Colonic mucosa (tissue), 4 donors: ENCODE measurements around the gene GRK5. TPM values are rescaled to one million over a fixed set of nuclear protein-coding genes. Genes with fewer than 3 reads are reported as not detected.
"Not testable (repeated sequence)": the region's sequence is repeated elsewhere in the genome, so short reads cannot be mapped to it uniquely, and the experiment has no call there.

Experiments used
- DNase-seq: peaks from one replicate; pipeline ENCODE4 v3.0.0-alpha.2; 2020
- H3K27ac ChIP-seq: fragments of 200-600 bp; one replicate; pipeline ENCODE4 v1.8.0; 2021
- H3K27me3 ChIP-seq: fragments of 200-600 bp; one replicate; pipeline ENCODE4 v1.8.0; 2021
- H3K36me3 ChIP-seq: fragments of 200-600 bp; one replicate; pipeline ENCODE4 v1.8.0; 2021
- H3K4me1 ChIP-seq: fragments of 200-600 bp; one replicate; pipeline ENCODE4 v1.8.0; 2021; ENCODE audit warnings: mild to moderate bottlenecking
- H3K4me3 ChIP-seq: fragments of 200-600 bp; one replicate; pipeline ENCODE4 v1.8.0; 2021
- H3K9ac ChIP-seq, 2 donors: one replicate each; pipeline ENCODE4 v1.7.0; 2013; ENCODE audit warnings: control low read depth in 2 of 2, low read depth in 2 of 2, low read length in 2 of 2
- H3K9me3 ChIP-seq: fragments of 200-600 bp; one replicate; pipeline ENCODE4 v1.8.0; 2021
- intact Hi-C: fragments of 100-400 bp; cut with DNase I; formaldehyde crosslinking; loops from one replicate; pipeline ENCODE4 v1.14.1; 2022
- total RNA-seq, 2 donors: library from RNA; stranded (reverse); fragmentation: NEBNext Ultra II Directional in 1 of 2; extraction: Animal tissue kit (Norgen Biotek cat#: 25700) in 1 of 2; gene quantifications; one replicate each; pipeline ENCODE4 v1.2.1, GENCODE V29; 2021
- TF ChIP-seq, protein P1 (sequence below): fragments of 200-600 bp; IDR thresholded peaks from one replicate; pipeline ENCODE4 v1.8.0; 2022; ENCODE audit warnings: antibody characterized with exemption, mild to moderate bottlenecking
- donor health status: healthy.
- donor health status: DM: no; HTN: no; CAD: no.
- donor health status: DM: no; HTN: no; CAD: no.

GRK5 gene
- total RNA-seq, 2 donors from 2014 or later = 4.6 to 12.7 TPM

DNA sequence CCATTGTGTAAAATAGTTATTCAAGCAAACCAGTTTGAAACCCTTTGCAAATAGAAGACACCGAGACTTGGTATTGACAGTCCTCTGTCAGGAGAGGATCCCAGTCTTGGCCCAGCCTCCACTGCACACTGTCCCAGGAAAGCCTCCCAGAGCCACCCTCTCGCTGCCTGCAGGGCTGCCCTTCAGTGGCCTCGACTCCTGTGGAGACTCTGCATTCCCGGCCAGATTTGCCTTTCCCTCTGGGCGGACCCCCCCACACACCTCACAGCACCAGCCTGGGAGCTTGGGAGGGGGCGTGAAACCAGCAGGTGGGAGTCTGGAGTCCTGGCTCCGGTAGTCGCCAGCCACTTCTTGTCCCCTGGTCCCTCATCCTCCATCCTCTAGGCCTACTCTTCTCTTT, 48.7 kb downstream of the GRK5 start:
- no peak for DNase-seq
- no peaks in the 10 kb centered on the region for H3K27me3 ChIP-seq
- intact Hi-C loops = no loop called here
- TF ChIP-seq, protein P1, sequence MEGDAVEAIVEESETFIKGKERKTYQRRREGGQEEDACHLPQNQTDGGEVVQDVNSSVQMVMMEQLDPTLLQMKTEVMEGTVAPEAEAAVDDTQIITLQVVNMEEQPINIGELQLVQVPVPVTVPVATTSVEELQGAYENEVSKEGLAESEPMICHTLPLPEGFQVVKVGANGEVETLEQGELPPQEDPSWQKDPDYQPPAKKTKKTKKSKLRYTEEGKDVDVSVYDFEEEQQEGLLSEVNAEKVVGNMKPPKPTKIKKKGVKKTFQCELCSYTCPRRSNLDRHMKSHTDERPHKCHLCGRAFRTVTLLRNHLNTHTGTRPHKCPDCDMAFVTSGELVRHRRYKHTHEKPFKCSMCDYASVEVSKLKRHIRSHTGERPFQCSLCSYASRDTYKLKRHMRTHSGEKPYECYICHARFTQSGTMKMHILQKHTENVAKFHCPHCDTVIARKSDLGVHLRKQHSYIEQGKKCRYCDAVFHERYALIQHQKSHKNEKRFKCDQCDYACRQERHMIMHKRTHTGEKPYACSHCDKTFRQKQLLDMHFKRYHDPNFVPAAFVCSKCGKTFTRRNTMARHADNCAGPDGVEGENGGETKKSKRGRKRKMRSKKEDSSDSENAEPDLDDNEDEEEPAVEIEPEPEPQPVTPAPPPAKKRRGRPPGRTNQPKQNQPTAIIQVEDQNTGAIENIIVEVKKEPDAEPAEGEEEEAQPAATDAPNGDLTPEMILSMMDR = no peak
- no peaks in the 10 kb centered on the region for H3K36me3 ChIP-seq
- no peaks in the 10 kb centered on the region for H3K4me1 ChIP-seq
- H3K9ac ChIP-seq = no peak overlapping the region
- no peak overlapping the region for H3K27ac ChIP-seq
- no peak overlapping the region for H3K4me3 ChIP-seq
- no peaks in the 10 kb centered on the region for H3K9me3 ChIP-seq

- TF ChIP-seq, protein P1 = no peak
- no peaks in the 10 kb centered on the region for H3K27me3 ChIP-seq
- H3K9me3 ChIP-seq = no peaks in the 10 kb centered on the region
- H3K27ac ChIP-seq = no peak overlapping the region
- H3K4me1 ChIP-seq = no peaks in the 10 kb centered on the region
- H3K36me3 ChIP-seq = no peaks in the 10 kb centered on the region
- intact Hi-C loops = no loop called here
- H3K9ac ChIP-seq = no peak overlapping the region
- no peak overlapping the region for H3K4me3 ChIP-seq
- DNase-seq = no peak
Measured at GRCh38 chr10:119256897-119257296, 49.5 kb downstream of the GRK5 start.

- Histone ChIP-seq H3K27ac (no peak overlapping the region), H3K36me3 (no peaks in the 10 kb centered on the region), H3K9ac (no peak overlapping the region), H3K4me1 (no peaks in the 10 kb centered on the region), H3K4me3 (no peak overlapping the region), H3K27me3 (no peaks in the 10 kb centered on the region), H3K9me3 (no peaks in the 10 kb centered on the region)
- no peak for DNase-seq
- intact Hi-C loops = no loop called here
- TF ChIP-seq, protein P1 = no peak
Measured at GRCh38 chr10:119257899-119258419, 50.6 kb downstream of the GRK5 start.

GRCh38 chr10:119259345-119259744, 52.0 kb downstream of the GRK5 start:
- DNase-seq = no peak
- Histone ChIP-seq H3K36me3 (no peaks in the 10 kb centered on the region), H3K4me1 (no peaks in the 10 kb centered on the region), H3K4me3 (no peak overlapping the region), H3K9ac (no peak overlapping the region), H3K9me3 (no peaks in the 10 kb centered on the region), H3K27ac (no peak overlapping the region), H3K27me3 (no peaks in the 10 kb centered on the region)
- intact Hi-C loops = no loop called here
- TF ChIP-seq, protein P1 = no peak

DNA sequence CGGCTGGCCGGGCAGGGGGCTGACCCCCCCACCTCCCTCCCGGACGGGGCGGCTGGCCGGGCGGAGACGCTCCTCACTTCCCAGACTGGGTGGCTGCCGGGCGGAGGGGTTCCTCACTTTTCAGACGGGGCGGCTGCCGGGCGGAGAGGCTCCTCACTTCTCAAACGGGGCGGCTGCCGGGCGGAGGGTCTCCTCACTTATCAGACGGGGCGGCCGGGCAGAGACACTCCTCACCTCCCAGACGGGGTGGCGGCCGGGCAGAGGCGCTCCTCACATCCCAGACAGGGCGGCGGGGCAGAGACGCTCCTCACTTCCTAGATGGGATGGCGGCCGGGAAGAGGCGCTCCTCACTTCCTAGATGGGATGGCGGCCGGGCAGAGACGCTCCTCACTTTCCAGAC, 53.6 kb downstream of the GRK5 start:
- H3K9ac ChIP-seq, H3K27ac ChIP-seq, H3K9me3 ChIP-seq, H3K4me3 ChIP-seq, DNase-seq, intact Hi-C loops, H3K4me1 ChIP-seq, H3K27me3 ChIP-seq, H3K36me3 ChIP-seq: not testable (repeated sequence)

- no peaks in the 10 kb centered on the region for H3K4me1 ChIP-seq
- intact Hi-C loops = no loop called here
Measured at GRCh38 chr10:119263951-119264617, 56.7 kb downstream of the GRK5 start.

More at GRCh38 chr10:119263951-119264617, 56.7 kb downstream of the GRK5 start:
- no peak for DNase-seq
- TF ChIP-seq, protein P1 = no peak
- H3K27ac ChIP-seq = peak overlapping the region; percentile 7
- H3K9ac ChIP-seq = no peak overlapping the region
- H3K36me3 ChIP-seq = no peaks in the 10 kb centered on the region
- H3K27me3 ChIP-seq = no peaks in the 10 kb centered on the region
- H3K4me3 ChIP-seq = no peak overlapping the region
- no peaks in the 10 kb centered on the region for H3K9me3 ChIP-seq
